ENCODE results near the gene ASB4.

GRCh38 chr7:95581467-95581866 is 95.7 kb downstream of the ASB4 start:
- TF ChIP-seq CTCF (conservative IDR thresholded peaks at IDR 0.05; ENCODE audit: low read depth in 2 of 2) (no peak), POLR2AphosphoS5 (IDR thresholded peaks at IDR 0.05; ENCODE audit: low read depth) (no peak), EZH2 (IDR thresholded peaks at IDR 0.05; ENCODE audit: low read depth, unreplicated experiment) (no peak), ZNF114 (CRISPR knock-in tag; IDR thresholded peaks at IDR 0.05) (no peak)
- TF ChIP-seq, protein P1, sequence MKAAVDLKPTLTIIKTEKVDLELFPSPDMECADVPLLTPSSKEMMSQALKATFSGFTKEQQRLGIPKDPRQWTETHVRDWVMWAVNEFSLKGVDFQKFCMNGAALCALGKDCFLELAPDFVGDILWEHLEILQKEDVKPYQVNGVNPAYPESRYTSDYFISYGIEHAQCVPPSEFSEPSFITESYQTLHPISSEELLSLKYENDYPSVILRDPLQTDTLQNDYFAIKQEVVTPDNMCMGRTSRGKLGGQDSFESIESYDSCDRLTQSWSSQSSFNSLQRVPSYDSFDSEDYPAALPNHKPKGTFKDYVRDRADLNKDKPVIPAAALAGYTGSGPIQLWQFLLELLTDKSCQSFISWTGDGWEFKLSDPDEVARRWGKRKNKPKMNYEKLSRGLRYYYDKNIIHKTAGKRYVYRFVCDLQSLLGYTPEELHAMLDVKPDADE (IDR thresholded peaks at IDR 0.05): no peak
- TF ChIP-seq, protein P2, sequence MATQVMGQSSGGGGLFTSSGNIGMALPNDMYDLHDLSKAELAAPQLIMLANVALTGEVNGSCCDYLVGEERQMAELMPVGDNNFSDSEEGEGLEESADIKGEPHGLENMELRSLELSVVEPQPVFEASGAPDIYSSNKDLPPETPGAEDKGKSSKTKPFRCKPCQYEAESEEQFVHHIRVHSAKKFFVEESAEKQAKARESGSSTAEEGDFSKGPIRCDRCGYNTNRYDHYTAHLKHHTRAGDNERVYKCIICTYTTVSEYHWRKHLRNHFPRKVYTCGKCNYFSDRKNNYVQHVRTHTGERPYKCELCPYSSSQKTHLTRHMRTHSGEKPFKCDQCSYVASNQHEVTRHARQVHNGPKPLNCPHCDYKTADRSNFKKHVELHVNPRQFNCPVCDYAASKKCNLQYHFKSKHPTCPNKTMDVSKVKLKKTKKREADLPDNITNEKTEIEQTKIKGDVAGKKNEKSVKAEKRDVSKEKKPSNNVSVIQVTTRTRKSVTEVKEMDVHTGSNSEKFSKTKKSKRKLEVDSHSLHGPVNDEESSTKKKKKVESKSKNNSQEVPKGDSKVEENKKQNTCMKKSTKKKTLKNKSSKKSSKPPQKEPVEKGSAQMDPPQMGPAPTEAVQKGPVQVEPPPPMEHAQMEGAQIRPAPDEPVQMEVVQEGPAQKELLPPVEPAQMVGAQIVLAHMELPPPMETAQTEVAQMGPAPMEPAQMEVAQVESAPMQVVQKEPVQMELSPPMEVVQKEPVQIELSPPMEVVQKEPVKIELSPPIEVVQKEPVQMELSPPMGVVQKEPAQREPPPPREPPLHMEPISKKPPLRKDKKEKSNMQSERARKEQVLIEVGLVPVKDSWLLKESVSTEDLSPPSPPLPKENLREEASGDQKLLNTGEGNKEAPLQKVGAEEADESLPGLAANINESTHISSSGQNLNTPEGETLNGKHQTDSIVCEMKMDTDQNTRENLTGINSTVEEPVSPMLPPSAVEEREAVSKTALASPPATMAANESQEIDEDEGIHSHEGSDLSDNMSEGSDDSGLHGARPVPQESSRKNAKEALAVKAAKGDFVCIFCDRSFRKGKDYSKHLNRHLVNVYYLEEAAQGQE (IDR thresholded peaks at IDR 0.05; ENCODE audit: unreplicated experiment): no peak

Data from GM23338 (cell line).